Nephron (organoid): ENCODE results near the gene OR52N2.

Experiments used
- H3K27ac Mint-ChIP-seq, 3 experiments: 2 replicates each; pipeline ENCODE4 v1.8.0; 2020; ENCODE audit warnings: mixed read lengths in 3 of 3, mild to moderate bottlenecking in 2 of 3, moderate library complexity in 1 of 3
- H3K27me3 Mint-ChIP-seq: 2 replicates; pipeline ENCODE4 v1.8.0; 2021; ENCODE audit warnings: low read depth, mild to moderate bottlenecking, moderate library complexity, mixed read lengths
- H3K36me3 Mint-ChIP-seq: 2 replicates; pipeline ENCODE4 v1.8.0; 2020; ENCODE audit warnings: low read depth, mixed read lengths
- H3K4me1 Mint-ChIP-seq: 2 replicates; pipeline ENCODE4 v1.8.0; 2020; ENCODE audit warnings: mixed read lengths
- H3K4me3 Mint-ChIP-seq, 3 experiments: 2 replicates each; pipeline ENCODE4 v1.8.0; 2020; ENCODE audit warnings: mild to moderate bottlenecking in 3 of 3, mixed read lengths in 3 of 3, moderate library complexity in 2 of 3
- H3K9me3 Mint-ChIP-seq: 2 replicates; pipeline ENCODE4 v1.8.0; 2020; ENCODE audit warnings: mixed read lengths
- TF ChIP-seq, protein P1 (sequence below), 3 experiments: fragments of 200-600 bp; sonication (generic); IDR thresholded peaks; one replicate each; pipeline ENCODE4 v1.5.0; 2021; ENCODE audit warnings: antibody characterized with exemption in 3 of 3; ENCODE audit not compliant: unreplicated experiment in 3 of 3

The OR52N2 gene

GRCh38 chr11:5807580-5807979 lies 1.1 kb upstream of the OR52N2 start:
- Mint-ChIP-seq H3K27ac (no peak overlapping the region), H3K36me3 (no peaks in the 10 kb centered on the region), H3K4me1 (peaks cover 5% of the 10 kb centered on the region), H3K9me3 (no peaks in the 10 kb centered on the region), H3K4me3 (peak overlapping the region in 1 of 3 experiments; percentile 9), H3K27me3 (peaks cover 18% of the 10 kb centered on the region)
- TF ChIP-seq, protein P1, sequence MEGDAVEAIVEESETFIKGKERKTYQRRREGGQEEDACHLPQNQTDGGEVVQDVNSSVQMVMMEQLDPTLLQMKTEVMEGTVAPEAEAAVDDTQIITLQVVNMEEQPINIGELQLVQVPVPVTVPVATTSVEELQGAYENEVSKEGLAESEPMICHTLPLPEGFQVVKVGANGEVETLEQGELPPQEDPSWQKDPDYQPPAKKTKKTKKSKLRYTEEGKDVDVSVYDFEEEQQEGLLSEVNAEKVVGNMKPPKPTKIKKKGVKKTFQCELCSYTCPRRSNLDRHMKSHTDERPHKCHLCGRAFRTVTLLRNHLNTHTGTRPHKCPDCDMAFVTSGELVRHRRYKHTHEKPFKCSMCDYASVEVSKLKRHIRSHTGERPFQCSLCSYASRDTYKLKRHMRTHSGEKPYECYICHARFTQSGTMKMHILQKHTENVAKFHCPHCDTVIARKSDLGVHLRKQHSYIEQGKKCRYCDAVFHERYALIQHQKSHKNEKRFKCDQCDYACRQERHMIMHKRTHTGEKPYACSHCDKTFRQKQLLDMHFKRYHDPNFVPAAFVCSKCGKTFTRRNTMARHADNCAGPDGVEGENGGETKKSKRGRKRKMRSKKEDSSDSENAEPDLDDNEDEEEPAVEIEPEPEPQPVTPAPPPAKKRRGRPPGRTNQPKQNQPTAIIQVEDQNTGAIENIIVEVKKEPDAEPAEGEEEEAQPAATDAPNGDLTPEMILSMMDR (IDR thresholded peaks at IDR 0.05; ENCODE audit: unreplicated experiment in 3 of 3), result no peak

- H3K36me3 Mint-ChIP-seq, result no peaks in the 10 kb centered on the region
- TF ChIP-seq, protein P1 (IDR thresholded peaks at IDR 0.05; ENCODE audit: unreplicated experiment in 3 of 3), result no peak
- H3K4me1 Mint-ChIP-seq, result peaks cover 5% of the 10 kb centered on the region
- H3K27me3 Mint-ChIP-seq, result peaks cover 16% of the 10 kb centered on the region
- H3K27ac Mint-ChIP-seq, result no peak overlapping the region
- peak overlapping the region; percentile 82 to 87 (median 84) for H3K4me3 Mint-ChIP-seq
- no peaks in the 10 kb centered on the region for H3K9me3 Mint-ChIP-seq
Observed at GRCh38 chr11:5809122-5809519, 397 bp downstream of the OR52N2 start.

DNA sequence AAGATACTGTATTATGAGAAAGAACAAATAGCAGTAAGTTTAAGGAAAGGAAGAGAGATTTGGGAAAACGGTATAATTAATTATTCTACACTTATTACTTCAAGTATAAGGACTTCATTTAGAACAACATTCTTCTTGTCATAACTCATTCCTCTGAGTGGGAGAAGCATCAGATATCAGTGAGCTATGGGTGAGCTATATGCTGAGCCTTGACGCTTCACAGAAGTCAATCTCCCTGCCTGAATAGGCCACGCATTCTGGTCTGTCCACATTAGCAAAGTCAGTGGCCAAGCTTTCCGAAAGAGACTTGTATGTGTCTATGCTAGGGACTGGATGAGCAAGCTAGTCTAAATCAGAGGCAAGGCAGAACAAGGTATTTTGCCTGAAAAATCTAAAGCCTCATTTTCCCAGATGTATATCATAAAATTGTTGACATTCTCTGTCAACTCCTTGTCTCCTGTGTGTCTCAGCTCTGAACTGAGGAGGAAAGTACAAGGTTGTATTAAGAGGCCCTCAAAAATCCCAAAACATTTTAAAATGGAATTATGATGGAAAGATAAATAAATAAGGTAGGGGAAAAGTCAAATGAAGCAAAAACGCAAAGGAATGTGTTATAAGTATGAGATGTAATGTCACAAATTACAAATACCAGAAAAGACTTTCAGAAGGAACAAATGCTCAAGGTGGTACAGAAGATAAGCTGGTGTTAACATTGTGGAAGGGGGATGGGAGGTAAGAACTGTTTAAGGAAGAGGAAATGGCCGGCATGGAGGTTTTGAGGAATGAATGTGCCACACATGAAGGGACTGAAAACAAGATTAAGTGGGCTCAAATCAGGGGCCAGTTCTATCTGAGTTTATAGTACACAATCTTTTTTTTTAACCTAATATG lies 1.4 kb downstream of the OR52N2 start:
- peaks cover 5% of the 10 kb centered on the region for H3K4me1 Mint-ChIP-seq
- peaks cover 16% of the 10 kb centered on the region for H3K27me3 Mint-ChIP-seq
- H3K4me3 Mint-ChIP-seq, result no peak overlapping the region
- TF ChIP-seq, protein P1 (IDR thresholded peaks at IDR 0.05; ENCODE audit: unreplicated experiment in 3 of 3), result no peak
- no peak overlapping the region for H3K27ac Mint-ChIP-seq
- no peaks in the 10 kb centered on the region for H3K9me3 Mint-ChIP-seq
- no peaks in the 10 kb centered on the region for H3K36me3 Mint-ChIP-seq

GRCh38 chr11:5815534-5815933 lies 6.8 kb downstream of the OR52N2 start:
- no peaks in the 10 kb centered on the region for H3K4me1 Mint-ChIP-seq
- H3K36me3 Mint-ChIP-seq, result no peaks in the 10 kb centered on the region
- no peak overlapping the region for H3K4me3 Mint-ChIP-seq
- H3K27ac Mint-ChIP-seq, result no peak overlapping the region
- peaks cover 3% of the 10 kb centered on the region for H3K27me3 Mint-ChIP-seq
- TF ChIP-seq, protein P1 (IDR thresholded peaks at IDR 0.05; ENCODE audit: unreplicated experiment in 3 of 3), result no peak
- no peaks in the 10 kb centered on the region for H3K9me3 Mint-ChIP-seq

GRCh38 chr11:5818245-5818886 lies 9.6 kb downstream of the OR52N2 start:
- Mint-ChIP-seq H3K36me3 (no peaks in the 10 kb centered on the region), H3K9me3 (no peaks in the 10 kb centered on the region), H3K27ac (no peak overlapping the region), H3K4me3 (no peak overlapping the region), H3K27me3 (peaks cover 6% of the 10 kb centered on the region), H3K4me1 (no peaks in the 10 kb centered on the region)
- TF ChIP-seq, protein P1 (IDR thresholded peaks at IDR 0.05; ENCODE audit: unreplicated experiment in 3 of 3), result no peak
